ENCODE measurements around the gene RFX1.
A peak's percentile ranks its signal among the peaks of the same experiment; 100 is the strongest.

The RFX1 gene

GRCh38 chr19:13996928-13997630, 9.0 kb downstream of the RFX1 start:
- DNase-seq, result no peak

DNA sequence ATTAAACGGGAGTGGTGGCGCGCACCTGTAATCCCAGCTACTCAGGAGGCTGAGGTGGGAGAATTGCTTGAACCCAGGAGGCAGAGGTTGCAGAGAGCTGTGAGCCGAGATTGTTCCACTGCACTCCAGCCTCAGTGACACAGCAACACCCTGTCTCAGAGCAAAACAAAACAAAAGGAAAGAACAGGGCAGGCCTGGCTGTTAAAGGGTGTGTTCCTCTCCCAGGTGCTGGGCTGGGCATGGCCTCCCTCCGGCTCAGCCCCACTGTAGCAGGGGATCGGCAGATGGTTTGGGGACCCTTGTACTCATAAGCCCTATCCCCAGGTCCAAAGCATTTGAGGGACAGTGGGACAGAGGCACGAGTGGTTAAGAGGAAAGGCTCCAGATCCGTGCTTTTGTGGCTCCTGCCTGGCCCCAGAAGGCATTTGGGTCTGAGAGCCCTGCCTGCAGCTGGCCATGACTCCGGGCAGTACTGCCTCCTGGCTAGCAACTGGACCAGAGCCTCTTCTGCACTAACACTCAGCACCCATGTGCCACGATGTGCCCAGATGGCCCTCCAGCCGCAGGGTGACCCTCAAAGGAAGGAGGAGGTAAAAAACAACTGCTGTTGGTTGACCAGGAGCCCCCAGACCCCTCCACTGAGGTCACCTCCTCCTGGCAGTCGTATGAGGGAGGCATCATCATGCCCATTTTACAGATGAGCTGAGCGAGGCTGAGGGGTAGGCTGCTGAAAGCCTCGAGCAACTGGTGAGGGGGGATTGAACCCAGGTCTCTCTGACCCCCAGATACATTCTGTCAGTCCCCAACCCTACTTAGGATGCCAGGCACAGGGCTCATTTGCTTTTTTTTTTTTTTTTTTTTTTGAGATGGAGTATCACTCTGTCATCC, 10.0 kb downstream of the RFX1 start:
- no peak for DNase-seq

DNA sequence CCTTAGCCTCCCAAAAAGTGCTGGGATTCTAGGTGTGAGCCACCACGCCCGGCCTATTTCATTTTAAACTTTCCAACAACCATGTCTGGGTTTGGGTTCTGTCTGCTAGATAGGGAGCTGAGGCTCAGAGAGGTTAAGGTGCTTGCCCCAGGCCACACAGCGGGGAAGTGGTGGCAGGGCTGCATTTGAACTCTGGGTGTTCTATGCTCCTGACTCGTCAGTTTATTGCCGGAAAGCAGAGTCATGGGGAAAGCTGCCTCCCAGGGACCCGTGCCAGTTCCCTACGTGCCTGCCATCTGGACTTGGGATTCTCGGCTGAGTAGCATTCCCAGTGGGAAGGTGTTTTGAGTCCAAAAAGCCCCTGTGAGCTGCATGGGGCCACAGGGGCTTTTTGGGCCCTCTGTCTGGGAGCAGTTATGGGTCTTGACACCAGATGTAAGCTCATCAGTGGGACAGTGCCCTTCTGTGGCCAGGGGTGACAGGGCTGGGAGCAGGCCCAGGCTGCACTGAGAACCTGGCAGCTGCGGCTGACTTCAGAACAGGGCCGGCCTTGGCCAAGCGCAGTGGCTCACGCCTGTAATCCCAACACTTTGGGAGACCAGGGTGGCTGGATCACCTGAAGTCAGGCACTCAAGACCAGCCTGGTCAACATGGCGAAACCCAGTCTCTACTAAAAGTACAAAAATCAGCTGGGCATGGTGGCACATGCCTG, 10.9 kb downstream of the RFX1 start:
- DNase-seq, result peak in 14 of 51 donors; percentile 10 to 51 (median 36)

- DNase-seq, result no peak
Measured at GRCh38 chr19:13993590-13994300, 12.4 kb downstream of the RFX1 start.

DNA sequence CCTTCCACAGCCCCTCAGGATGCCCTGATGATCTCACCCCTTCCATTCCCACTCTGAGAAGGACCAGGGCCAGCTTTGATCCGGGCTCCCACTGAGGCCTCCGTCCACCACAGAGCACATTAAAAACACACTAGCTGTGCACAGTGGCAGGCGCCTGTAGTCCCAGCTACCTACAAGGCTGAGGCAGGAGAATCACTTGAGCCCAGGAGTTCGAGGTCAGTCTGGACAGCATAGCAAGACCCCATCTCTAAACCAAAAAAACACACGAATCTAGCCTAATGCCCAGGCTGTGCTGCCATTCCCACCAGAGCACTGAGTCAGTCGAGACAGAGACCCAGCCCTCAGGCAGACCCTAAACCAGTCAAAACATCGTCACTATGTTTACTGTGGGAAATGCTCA, 14.1 kb downstream of the RFX1 start:
- DNase-seq, result no peak

GRCh38 chr19:13990085-13990484, 16.0 kb downstream of the RFX1 start:
- no peak for DNase-seq

DNA sequence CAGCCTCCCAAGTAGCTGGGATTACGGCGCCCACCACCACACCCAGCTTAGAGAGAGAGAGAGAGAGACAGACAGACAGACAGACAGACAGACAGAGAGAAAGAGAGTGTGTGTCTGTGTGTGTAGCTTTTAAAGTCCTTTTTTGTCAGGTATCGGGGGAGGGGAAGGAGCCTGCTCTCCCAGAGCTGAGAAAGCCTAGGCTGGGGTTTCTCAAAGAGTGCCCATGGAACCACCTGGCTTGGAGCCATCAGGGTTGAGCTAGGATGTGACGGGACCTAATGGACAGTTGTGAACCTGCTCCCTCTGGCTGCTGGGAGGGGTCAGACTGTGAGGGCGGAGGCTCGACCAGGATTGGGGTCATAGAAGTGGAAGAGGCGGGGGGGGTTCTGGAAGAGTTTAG, 16.6 kb downstream of the RFX1 start:
- DNase-seq, result no peak

GRCh38 chr19:13987101-13987890, 18.8 kb downstream of the RFX1 start:
- DNase-seq, result peak in 39 of 51 donors; percentile 3 to 70 (median 33)

DNA sequence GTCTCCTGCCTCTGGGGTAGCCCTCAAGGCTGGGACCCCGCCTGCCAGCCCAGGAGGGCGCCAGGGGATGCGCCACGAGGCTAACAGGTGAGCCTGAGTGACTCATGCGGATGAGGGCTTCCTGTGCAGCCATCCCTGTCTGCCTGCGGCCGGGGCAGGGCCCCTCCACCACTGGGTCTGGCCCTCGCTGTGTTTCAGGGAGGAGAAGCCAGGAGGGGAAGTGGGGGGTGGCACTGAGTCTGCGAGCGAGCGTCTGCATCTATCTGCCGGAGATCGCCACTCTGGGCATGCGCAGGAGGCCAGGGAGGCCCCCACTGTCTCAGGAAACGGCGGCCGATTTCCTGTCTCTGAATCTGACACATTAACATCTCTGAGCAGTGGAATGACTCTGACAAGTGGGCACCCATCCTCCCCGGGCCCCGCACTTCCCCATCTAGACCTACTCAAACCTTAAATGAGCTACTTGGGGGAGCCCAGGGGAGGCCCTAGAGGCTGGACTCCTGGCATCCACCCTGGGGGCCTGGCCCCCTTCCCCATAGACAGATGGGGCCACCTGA, 19.7 kb downstream of the RFX1 start:
- peak in 46 of 51 donors; percentile 3 to 70 (median 44) for DNase-seq

DNA sequence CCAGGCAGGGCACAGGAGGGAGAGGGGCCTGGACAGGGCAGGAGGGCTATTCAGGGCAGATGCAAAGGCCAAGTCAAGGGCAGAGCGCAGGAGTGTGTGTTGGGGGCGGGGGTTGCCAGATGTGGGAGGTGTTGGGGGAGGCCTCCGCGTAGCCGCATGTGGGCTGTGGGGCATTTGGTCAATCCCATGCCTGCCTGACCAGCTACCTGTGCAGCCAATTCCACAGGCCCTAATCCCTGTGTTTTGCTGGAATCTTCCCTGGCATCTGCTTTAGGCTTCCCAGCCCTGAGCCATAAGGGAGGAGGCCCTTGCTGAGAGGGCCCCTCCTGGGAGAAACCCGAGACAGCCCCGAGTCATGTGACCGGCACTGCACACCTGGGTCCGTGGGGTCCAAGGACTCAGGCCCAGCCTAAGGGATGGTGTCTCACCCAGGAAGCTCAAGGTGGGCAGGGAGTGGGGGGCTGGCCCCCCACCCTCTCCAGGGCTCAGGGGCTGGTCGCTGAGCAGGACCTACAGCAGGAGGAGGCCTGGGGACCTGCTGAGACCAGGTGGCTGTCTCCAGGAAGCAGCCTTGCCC, 20.3 kb downstream of the RFX1 start:
- DNase-seq, result no peak

GRCh38 chr19:13984875-13985741, 21.0 kb downstream of the RFX1 start:
- DNase-seq, result no peak

- DNase-seq, result no peak
Measured at GRCh38 chr19:13984186-13984585, 21.9 kb downstream of the RFX1 start.

GRCh38 chr19:13983213-13983889, 22.8 kb downstream of the RFX1 start:
- no peak for DNase-seq

DNA sequence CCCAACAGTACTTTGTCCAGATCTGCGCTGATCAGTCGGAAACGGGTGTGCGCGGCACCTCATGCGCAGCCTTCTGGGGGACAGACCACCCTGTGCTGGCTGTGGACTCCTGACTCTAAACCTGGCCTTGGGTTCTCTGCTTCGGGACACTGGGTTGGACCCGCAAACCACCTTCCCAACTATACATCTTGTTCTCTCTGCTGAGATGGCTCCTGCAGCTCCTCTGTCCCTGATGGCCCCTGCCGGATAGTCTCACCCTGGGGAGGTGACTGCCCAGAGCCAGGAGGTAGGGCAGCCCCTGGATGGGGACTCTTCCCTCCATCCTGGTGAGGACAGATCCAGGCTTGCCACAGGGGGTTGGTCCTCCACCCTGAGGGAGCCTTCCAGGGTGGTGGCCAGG, 23.3 kb downstream of the RFX1 start:
- no peak for DNase-seq

GRCh38 chr19:13981988-13982501, 24.1 kb downstream of the RFX1 start:
- DNase-seq, result no peak

DNA sequence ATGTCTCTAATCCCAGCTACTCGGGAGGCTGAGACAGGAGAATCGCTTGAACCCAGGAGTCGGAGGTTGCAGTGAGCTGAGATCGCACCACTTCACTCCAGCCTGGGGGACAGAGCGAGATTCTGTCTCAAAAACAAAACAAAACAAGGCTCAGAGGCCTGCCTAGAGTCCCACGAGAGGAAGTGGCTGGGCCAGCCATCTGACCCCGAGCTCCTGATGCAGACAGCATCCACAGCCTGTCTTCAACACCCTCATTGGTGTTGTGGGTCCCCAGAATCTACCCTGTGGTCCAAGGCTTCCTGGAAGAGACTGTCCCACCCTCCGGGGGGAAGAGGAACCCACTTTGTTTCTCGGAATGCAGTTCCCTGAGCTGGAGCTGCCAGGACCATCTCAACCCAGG, 24.7 kb downstream of the RFX1 start:
- no peak for DNase-seq

GRCh38 chr19:13981021-13981420, 25.1 kb downstream of the RFX1 start:
- no peak for DNase-seq

- no peak for DNase-seq
Measured at GRCh38 chr19:13980340-13980739, 25.8 kb downstream of the RFX1 start.
